ENCODE data around the gene VWA8.
"Not testable (repeated sequence)": the region's sequence is repeated elsewhere in the genome, so short reads cannot be mapped to it uniquely, and the experiment has no call there.

Gene VWA8

GRCh38 chr13:41765813-41766212 is 195.1 kb downstream of the VWA8 start:
- Mint-ChIP-seq H3K9me3 (peaks cover 0 to 1% of the 10 kb centered on the region in 2 donors), H3K36me3 (peaks cover 13 to 40% of the 10 kb centered on the region in 2 donors), H3K4me3 (no peak overlapping the region), H3K27ac (no peak overlapping the region), H3K4me1 (no peaks in the 10 kb centered on the region), H3K27me3 (no peaks in the 10 kb centered on the region)
- DNase-seq: no peak
- ATAC-seq (replicated peaks): no peak

GRCh38 chr13:41765020-41765419 is 195.9 kb downstream of the VWA8 start:
- H3K4me3 Mint-ChIP-seq: no peak overlapping the region
- no peak for ATAC-seq (replicated peaks)
- H3K4me1 Mint-ChIP-seq: no peaks in the 10 kb centered on the region
- peaks cover 17 to 40% of the 10 kb centered on the region in 2 donors for H3K36me3 Mint-ChIP-seq
- H3K27ac Mint-ChIP-seq: no peak overlapping the region
- no peaks in the 10 kb centered on the region for H3K27me3 Mint-ChIP-seq
- DNase-seq: no peak
- peaks cover 0 to 1% of the 10 kb centered on the region in 2 donors for H3K9me3 Mint-ChIP-seq

GRCh38 chr13:41764558-41764957 is 196.4 kb downstream of the VWA8 start:
- Mint-ChIP-seq H3K36me3 (peaks cover 17 to 38% of the 10 kb centered on the region in 2 donors), H3K4me1 (no peaks in the 10 kb centered on the region), H3K4me3 (no peak overlapping the region), H3K27ac (no peak overlapping the region), H3K9me3 (no peaks in the 10 kb centered on the region), H3K27me3 (no peaks in the 10 kb centered on the region)
- no peak for ATAC-seq (replicated peaks)
- DNase-seq: no peak

DNA sequence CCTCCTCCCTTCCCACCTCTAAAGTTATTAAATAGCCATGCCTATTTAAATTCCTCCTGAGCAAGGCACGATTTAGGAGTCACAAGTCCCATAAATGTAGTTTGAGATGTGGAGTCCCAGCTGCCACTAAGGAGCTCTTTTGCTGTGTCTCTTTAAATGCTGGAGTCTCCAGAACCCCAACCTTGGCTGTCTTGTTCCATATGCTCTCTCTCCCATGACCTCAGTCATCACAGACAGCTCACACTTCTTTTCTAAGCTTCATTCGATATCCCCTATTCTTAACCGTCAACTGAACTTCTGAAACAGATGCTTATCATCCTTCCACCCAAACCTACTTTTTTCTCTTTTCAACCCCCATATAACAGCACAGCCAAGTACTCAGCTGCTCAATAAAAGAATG is 197.1 kb downstream of the VWA8 start:
- H3K9me3 Mint-ChIP-seq: no peaks in the 10 kb centered on the region
- ATAC-seq (replicated peaks): no peak
- DNase-seq: no peak
- no peak overlapping the region for H3K27ac Mint-ChIP-seq
- H3K27me3 Mint-ChIP-seq: no peaks in the 10 kb centered on the region
- H3K4me1 Mint-ChIP-seq: no peaks in the 10 kb centered on the region
- H3K4me3 Mint-ChIP-seq: no peak overlapping the region
- peaks cover 23 to 44% of the 10 kb centered on the region in 2 donors for H3K36me3 Mint-ChIP-seq

GRCh38 chr13:41762796-41763195 is 198.1 kb downstream of the VWA8 start:
- DNase-seq: no peak

DNA sequence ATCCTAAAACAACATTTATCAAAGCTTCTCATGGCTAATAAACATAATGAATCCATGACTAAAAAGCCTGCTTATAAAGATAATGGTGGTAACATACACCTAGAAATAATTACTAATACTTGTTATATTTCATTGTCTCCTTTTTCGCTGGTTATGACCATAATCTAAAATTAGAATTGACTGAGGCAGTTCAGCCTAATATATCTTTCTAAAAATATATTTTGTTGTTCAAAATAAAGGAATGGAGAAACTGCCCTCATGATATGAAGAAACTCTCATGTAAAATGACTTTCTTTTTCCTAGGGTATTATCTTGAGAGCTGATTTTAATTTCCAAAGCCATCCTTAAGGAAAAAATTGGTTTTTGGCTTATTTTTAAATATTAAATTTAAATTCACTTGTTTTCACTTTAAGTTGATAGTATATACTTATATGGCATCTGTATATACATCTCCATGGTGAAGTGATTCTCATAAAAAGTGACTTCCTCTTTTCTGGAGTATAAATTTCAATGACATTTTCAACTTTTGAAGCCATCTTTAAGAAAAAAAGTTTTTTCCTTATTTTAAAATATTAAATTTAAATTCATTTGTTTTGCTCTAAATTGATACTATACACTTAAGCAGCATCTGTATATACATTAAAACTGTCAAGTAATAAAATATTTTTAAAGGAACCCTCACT is 204.6 kb downstream of the VWA8 start:
- ATAC-seq (replicated peaks) (no peak), DNase-seq (no peak)
- no peak overlapping the region for H3K27ac Mint-ChIP-seq
- no peaks in the 10 kb centered on the region for H3K27me3 Mint-ChIP-seq
- H3K4me3 Mint-ChIP-seq: no peak overlapping the region
- H3K36me3 Mint-ChIP-seq: peaks cover 32 to 43% of the 10 kb centered on the region in 2 donors
- no peaks in the 10 kb centered on the region for H3K4me1 Mint-ChIP-seq
- peaks cover 4 to 5% of the 10 kb centered on the region in 2 donors for H3K9me3 Mint-ChIP-seq

More at GRCh38 chr13:41762796-41763195, 198.1 kb downstream of the VWA8 start:
- Mint-ChIP-seq H3K36me3 (peaks cover 24 to 46% of the 10 kb centered on the region in 2 donors), H3K27ac (no peak overlapping the region), H3K9me3 (no peaks in the 10 kb centered on the region), H3K4me3 (no peak overlapping the region), H3K27me3 (no peaks in the 10 kb centered on the region), H3K4me1 (no peaks in the 10 kb centered on the region)
- ATAC-seq (replicated peaks): no peak

DNA sequence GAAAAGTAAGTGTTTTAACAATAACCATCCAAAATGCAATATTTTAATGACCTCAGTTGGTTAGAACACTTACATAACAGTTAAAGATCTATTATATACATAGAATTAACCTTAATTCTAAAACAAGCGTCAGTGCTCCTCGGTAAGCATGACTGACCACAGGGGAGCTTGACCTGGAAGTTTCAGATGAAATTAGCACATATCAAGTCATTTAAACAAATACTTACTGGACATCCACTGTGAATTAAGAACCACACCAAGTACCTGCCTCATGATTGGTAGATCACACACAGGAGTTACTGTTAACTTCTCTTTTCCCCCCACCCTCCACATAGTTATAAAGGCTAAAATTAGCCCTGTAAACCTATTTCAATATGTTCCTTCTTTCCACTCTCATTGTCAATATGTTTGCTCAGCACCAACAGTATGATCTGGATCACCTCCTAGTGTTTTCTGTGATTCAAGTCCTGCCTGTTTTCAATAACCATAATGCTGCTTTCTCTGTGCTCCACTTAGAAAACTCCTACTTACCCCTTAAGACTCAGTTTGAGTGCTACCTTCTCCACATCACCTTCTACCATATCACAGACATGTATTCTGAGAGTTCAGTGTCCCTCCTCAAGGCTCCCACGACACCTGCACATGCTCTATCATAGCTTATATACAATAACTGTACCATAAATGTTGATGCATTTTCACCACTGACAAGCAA is 209.0 kb downstream of the VWA8 start:
- ATAC-seq (replicated peaks): no peak
- Mint-ChIP-seq H3K36me3 (peaks cover 42 to 55% of the 10 kb centered on the region in 2 donors), H3K4me1 (no peaks in the 10 kb centered on the region), H3K27ac (no peak overlapping the region), H3K4me3 (no peak overlapping the region), H3K9me3 (peaks cover 8 to 9% of the 10 kb centered on the region in 2 donors), H3K27me3 (no peaks in the 10 kb centered on the region)
- no peak for DNase-seq

- Mint-ChIP-seq H3K27me3 (no peaks in the 10 kb centered on the region), H3K4me3 (no peak overlapping the region), H3K4me1 (no peaks in the 10 kb centered on the region), H3K27ac (no peak overlapping the region), H3K9me3 (peaks cover 8 to 9% of the 10 kb centered on the region in 2 donors), H3K36me3 (peaks cover 43 to 58% of the 10 kb centered on the region in 2 donors)
- no peak for ATAC-seq (replicated peaks)
- DNase-seq: no peak
Observed at GRCh38 chr13:41751277-41751676, 209.6 kb downstream of the VWA8 start.

- no peak for ATAC-seq (replicated peaks)
- no peak for DNase-seq
- no peak overlapping the region for H3K27ac Mint-ChIP-seq
- no peaks in the 10 kb centered on the region for H3K27me3 Mint-ChIP-seq
- peaks cover 29 to 57% of the 10 kb centered on the region in 2 donors for H3K36me3 Mint-ChIP-seq
- H3K9me3 Mint-ChIP-seq: peaks cover 3 to 5% of the 10 kb centered on the region in 2 donors
- no peak overlapping the region for H3K4me3 Mint-ChIP-seq
- H3K4me1 Mint-ChIP-seq: no peaks in the 10 kb centered on the region
Observed at GRCh38 chr13:41746259-41746658, 214.7 kb downstream of the VWA8 start.

GRCh38 chr13:41745496-41745895 is 215.4 kb downstream of the VWA8 start:
- not testable (repeated sequence) for H3K27me3 Mint-ChIP-seq; ATAC-seq (replicated peaks); H3K27ac Mint-ChIP-seq; H3K4me3 Mint-ChIP-seq; H3K9me3 Mint-ChIP-seq; DNase-seq; H3K4me1 Mint-ChIP-seq
- peaks cover 30 to 60% of the 10 kb centered on the region in 2 donors for H3K36me3 Mint-ChIP-seq

DNA sequence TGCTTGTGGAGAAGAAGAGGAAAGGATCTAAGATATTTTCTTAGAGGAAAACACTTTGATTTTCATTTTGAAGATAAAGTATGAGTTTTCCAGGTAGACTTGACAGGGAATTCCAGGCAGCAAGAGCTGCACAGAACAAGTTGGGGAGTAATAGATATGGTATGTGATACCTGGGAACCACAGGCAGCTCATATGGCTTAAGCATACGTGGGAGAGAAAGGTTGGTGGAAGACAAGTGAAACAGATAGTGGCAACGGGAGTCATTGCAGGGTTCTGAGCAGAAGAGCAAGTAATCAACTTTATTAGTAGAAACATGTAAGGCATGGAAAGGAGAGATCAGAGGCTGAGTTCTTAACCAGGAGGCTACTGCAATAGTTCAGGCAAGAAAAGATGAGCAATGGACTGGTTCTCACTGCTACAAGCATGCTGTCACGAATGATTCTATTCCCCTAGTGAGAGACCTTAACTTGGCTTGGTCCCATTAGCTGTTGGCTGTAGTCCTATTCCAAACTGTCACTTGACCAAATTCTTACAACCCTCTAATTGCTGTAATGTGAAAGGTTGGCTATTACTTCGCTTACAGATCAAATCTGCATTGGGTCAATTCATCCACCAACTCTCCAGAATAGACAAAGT is 217.9 kb downstream of the VWA8 start:
- no peak for ATAC-seq (replicated peaks)

DNA sequence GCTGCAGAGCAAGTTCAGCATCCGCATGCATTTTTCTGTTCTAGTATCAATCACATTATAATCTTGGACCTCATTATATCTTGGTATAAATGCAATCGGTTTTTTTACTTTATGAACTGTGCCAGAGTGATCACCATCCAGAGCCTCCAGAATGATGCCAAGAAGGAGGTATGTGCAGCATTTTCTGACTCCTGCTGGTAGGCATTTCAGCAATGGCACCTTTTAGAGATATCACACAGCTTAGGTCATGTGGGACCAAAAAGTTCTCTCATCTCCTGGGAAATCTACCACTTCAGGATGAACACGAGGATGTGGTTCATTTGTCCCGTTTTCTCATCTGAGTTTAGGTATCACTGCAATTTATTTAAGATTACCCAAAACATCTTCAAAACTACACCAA is 220.4 kb downstream of the VWA8 start:
- H3K4me3 Mint-ChIP-seq: no peak overlapping the region
- no peak for DNase-seq
- no peaks in the 10 kb centered on the region for H3K4me1 Mint-ChIP-seq
- no peak for ATAC-seq (replicated peaks)
- H3K9me3 Mint-ChIP-seq: no peaks in the 10 kb centered on the region
- H3K36me3 Mint-ChIP-seq: peaks cover 2 to 23% of the 10 kb centered on the region in 2 donors
- no peak overlapping the region for H3K27ac Mint-ChIP-seq
- H3K27me3 Mint-ChIP-seq: no peaks in the 10 kb centered on the region

More for the DNA sequence above, 217.9 kb downstream of the VWA8 start:
- Mint-ChIP-seq H3K36me3 (peaks cover 10 to 36% of the 10 kb centered on the region in 2 donors), H3K27me3 (no peaks in the 10 kb centered on the region), H3K9me3 (no peaks in the 10 kb centered on the region), H3K4me1 (no peaks in the 10 kb centered on the region), H3K27ac (no peak overlapping the region), H3K4me3 (no peak overlapping the region)
- no peak for DNase-seq

GRCh38 chr13:41722684-41723535 is 238.0 kb downstream of the VWA8 start:
- Mint-ChIP-seq H3K27me3 (no peaks in the 10 kb centered on the region), H3K4me3 (no peak overlapping the region), H3K9me3 (no peaks in the 10 kb centered on the region), H3K4me1 (no peaks in the 10 kb centered on the region), H3K27ac (no peak overlapping the region), H3K36me3 (peaks cover 7 to 11% of the 10 kb centered on the region in 2 donors)
- DNase-seq (no peak), ATAC-seq (replicated peaks) (no peak)
